H1 (cell line): ENCODE measurements around the gene EEF1AKMT3. TPM values are rescaled to one million over a fixed set of nuclear protein-coding genes. Genes with fewer than 3 reads are reported as not detected.
"Not testable (repeated sequence)": the region's sequence is repeated elsewhere in the genome, so short reads cannot be mapped to it uniquely, and the experiment has no call there.

Experiments used
- CTCF ChIA-PET: fragments of 300-600 bp; sonication (Branson Sonifier 250); formaldehyde crosslinking; loops from one replicate; lab custom pipeline; 2021; ENCODE audit not compliant: partially characterized antibody; lab: Charles Lee
- POLR2A ChIA-PET: fragments of 300-600 bp; sonication (Branson Sonifier 250); formaldehyde crosslinking; loops from one replicate; lab custom pipeline; 2021; ENCODE audit warnings: inconsistent platforms; ENCODE audit not compliant: partially characterized antibody; lab: Charles Lee
- DNase-seq, 2 experiments: peaks; one replicate each; pipeline versions ENCODE4 v3.0.0 to v3.0.0-alpha.2; 2010 to 2022; ENCODE audit warnings: low spot score in 2 of 2, low read depth in 1 of 2, mixed read lengths in 1 of 2
- FAIRE-seq: peaks from 2 replicates; lab custom pipeline; 2011; peaks lifted over from hg19 to GRCh38; lab: Jason Lieb, UNC
- H2AFZ ChIP-seq: 2 replicates; pipeline ENCODE4 v1.8.1; 2012; ENCODE audit warnings: low read length, inconsistent platforms
- H2AK5ac ChIP-seq: 2 replicates; pipeline ENCODE4 v1.6.1; 2013; ENCODE audit warnings: low read depth, low read length
- H2BK120ac ChIP-seq: replicated peaks from 2 replicates; pipeline ENCODE3; 2013; ENCODE audit warnings: low read depth, low read length, inconsistent platforms
- H2BK12ac ChIP-seq: 2 replicates; pipeline ENCODE4 v1.6.1; 2013; ENCODE audit warnings: low read depth, low read length
- H2BK15ac ChIP-seq: 2 replicates; pipeline ENCODE4 v1.6.1; 2013; ENCODE audit warnings: low read length
- H2BK20ac ChIP-seq: 2 replicates; pipeline ENCODE4 v1.6.1; 2013; ENCODE audit warnings: low read length
- H2BK5ac ChIP-seq: 2 replicates; pipeline ENCODE4 v1.6.1; 2013; ENCODE audit warnings: low read depth, low read length
- H3K14ac ChIP-seq: 2 replicates; pipeline ENCODE4 v1.6.1; 2013; ENCODE audit warnings: inconsistent platforms; ENCODE audit not compliant: insufficient read length
- H3K18ac ChIP-seq: 2 replicates; pipeline ENCODE4 v1.6.1; 2013; ENCODE audit warnings: low read length; ENCODE audit errors: extremely low read depth
- H3K23ac ChIP-seq: 2 replicates; pipeline ENCODE4 v1.6.1; 2013; ENCODE audit warnings: inconsistent platforms; ENCODE audit not compliant: insufficient read length
- H3K23me2 ChIP-seq: 2 replicates; pipeline ENCODE4 v1.6.1; 2013; ENCODE audit warnings: low read depth, low read length
- H3K27ac ChIP-seq: 2 replicates; pipeline ENCODE4 v1.6.1; 2011; ENCODE audit warnings: low read depth, low read length, inconsistent platforms
- H3K27me3 ChIP-seq, 4 experiments: replicated peaks in 1 of 4; 1 replicate in 1 of 4; 2 replicates in 3 of 4; pipeline versions ENCODE4 v1.6.1 to v1.8.1; 2011 to 2013; ENCODE audit warnings: low read length in 3 of 4, mild to moderate bottlenecking in 3 of 4, inconsistent platforms in 2 of 4, mixed read lengths in 2 of 4, moderate library complexity in 1 of 4; ENCODE audit not compliant: control insufficient read depth in 3 of 4, insufficient read depth in 3 of 4; ENCODE audit errors: extremely low read depth in 1 of 4
- H3K36me3 ChIP-seq, 4 experiments: 2 replicates each; pipeline versions ENCODE4 v1.6.1 to v1.8.1; 2011 to 2013; ENCODE audit warnings: mild to moderate bottlenecking in 4 of 4, low read length in 3 of 4, moderate library complexity in 2 of 4, control low read depth in 1 of 4, inconsistent platforms in 1 of 4; ENCODE audit not compliant: insufficient read depth in 4 of 4, control insufficient read depth in 2 of 4
- H3K4ac ChIP-seq: replicated peaks from 2 replicates; pipeline ENCODE3; 2013; ENCODE audit warnings: low read length, low read depth, mixed read lengths, inconsistent platforms; ENCODE audit not compliant: insufficient read length
- H3K4me1 ChIP-seq, 4 experiments: replicated peaks in 1 of 4; 1 replicate in 1 of 4; 2 replicates in 3 of 4; pipeline versions ENCODE4 v1.6.1 to v1.8.1; 2011 to 2013; ENCODE audit warnings: low read length in 3 of 4, inconsistent platforms in 2 of 4, mixed read lengths in 1 of 4; ENCODE audit not compliant: insufficient read depth in 4 of 4, control insufficient read depth in 3 of 4
- H3K4me2 ChIP-seq, 2 experiments: 2 replicates each; pipeline versions ENCODE4 v1.6.1 to v1.8.1; 2011 to 2013; ENCODE audit warnings: low read depth in 2 of 2, low read length in 2 of 2, control low read depth in 1 of 2, inconsistent platforms in 1 of 2, mild to moderate bottlenecking in 1 of 2; ENCODE audit not compliant: insufficient read depth in 1 of 2
- H3K4me3 ChIP-seq, 4 experiments: fragments of 200-600, 300-600 bp in 1 of 4; sonication (generic), shearing (Covaris generic), sonication (Bioruptor Twin) in 1 of 4; 2 replicates each; pipeline versions ENCODE4 v1.5.1 to v1.8.1; 2011 to 2016; ENCODE audit warnings: low read length in 4 of 4, low read depth in 3 of 4, control low read depth in 2 of 4, inconsistent platforms in 2 of 4, mild to moderate bottlenecking in 2 of 4, mixed read lengths in 1 of 4, moderate library complexity in 1 of 4; ENCODE audit not compliant: insufficient read depth in 2 of 4; ENCODE audit errors: extremely low read depth in 1 of 4
- H3K56ac ChIP-seq: replicated peaks from 2 replicates; pipeline ENCODE3; 2013; ENCODE audit warnings: low read depth, mild to moderate bottlenecking, mixed read lengths, low read length, inconsistent platforms; ENCODE audit not compliant: insufficient read length
- H3K79me1 ChIP-seq: 2 replicates; pipeline ENCODE4 v1.6.1; 2013; ENCODE audit warnings: low read depth, low read length, control low read depth
- H3K79me2 ChIP-seq, 2 experiments: 2 replicates each; pipeline versions ENCODE4 v1.6.1 to v1.8.1; 2012 to 2013; ENCODE audit warnings: low read length in 2 of 2, mild to moderate bottlenecking in 2 of 2, inconsistent platforms in 1 of 2; ENCODE audit not compliant: insufficient read depth in 2 of 2, control insufficient read depth in 1 of 2
- H3K9ac ChIP-seq, 4 experiments: replicated peaks in 1 of 4; 1 replicate in 1 of 4; 2 replicates in 3 of 4; pipeline versions ENCODE4 v1.6.1 to v1.8.1; 2011 to 2013; ENCODE audit warnings: low read depth in 3 of 4, low read length in 3 of 4, control low read depth in 2 of 4, mild to moderate bottlenecking in 2 of 4, moderate library complexity in 2 of 4, inconsistent platforms in 1 of 4; ENCODE audit errors: extremely low read depth in 1 of 4
- H3K9me3 ChIP-seq, 2 experiments: 2 replicates each; pipeline versions ENCODE4 v1.6.1 to v1.8.1; 2012 to 2013; ENCODE audit warnings: mild to moderate bottlenecking in 2 of 2, moderate library complexity in 2 of 2, control low read depth in 1 of 2, inconsistent platforms in 1 of 2, low read depth in 1 of 2, low read length in 1 of 2, mixed read lengths in 1 of 2; ENCODE audit not compliant: insufficient read depth in 2 of 2
- H4K20me1 ChIP-seq, 2 experiments: replicated peaks in 1 of 2; 2 replicates each; pipeline versions ENCODE3 to v1.8.1; 2011 to 2013; ENCODE audit warnings: inconsistent platforms in 2 of 2, low read length in 2 of 2, mild to moderate bottlenecking in 1 of 2; ENCODE audit not compliant: insufficient read depth in 2 of 2, control insufficient read depth in 1 of 2
- H4K5ac ChIP-seq: 2 replicates; pipeline ENCODE4 v1.6.1; 2013; ENCODE audit warnings: low read length, low read depth, mixed read lengths, inconsistent platforms; ENCODE audit not compliant: insufficient read length
- H4K8ac ChIP-seq: 2 replicates; pipeline ENCODE4 v1.8.0; 2013; ENCODE audit warnings: mild to moderate bottlenecking, moderate library complexity, low read length, inconsistent platforms; ENCODE audit not compliant: insufficient read depth; ENCODE audit errors: extremely low read depth
- H4K91ac ChIP-seq: replicated peaks from 2 replicates; pipeline ENCODE3; 2013; ENCODE audit warnings: low read length, mixed read lengths, inconsistent platforms; ENCODE audit not compliant: insufficient read length
- WGBS, 2 experiments: shearing (Covaris generic) in 1 of 2; methylation state at CpG; one replicate each; pipeline versions ENCODE4 v1.1.6 to v1.1.7; 2013 to 2015; ENCODE audit warnings: low lambda C conversion rate in 2 of 2, mixed read lengths in 2 of 2, inconsistent platforms in 1 of 2, low coverage in 1 of 2, missing lambda C conversion rate in 1 of 2; ENCODE audit not compliant: insufficient replicate concordance in 2 of 2, insufficient coverage in 1 of 2, insufficient read length in 1 of 2; ENCODE audit errors: extremely low coverage in 1 of 2, missing lambda C conversion rate in 1 of 2; 5-methylcytosine and 5-hydroxymethylcytosine counted together
- polyA plus RNA-seq, 7 experiments: library from polyadenylated mRNA; depleted of rRNA in 3 of 7; stranded (reverse) in 5 of 7; unstranded in 2 of 7; fragments of >200 nt in 5 of 7; fragments of 200-250 nt in 2 of 7; gene quantifications; 1 replicate in 5 of 7; 2 replicates in 1 of 7; 4 replicates in 1 of 7; pipeline versions ENCODE4 v1.2.1 to v1.2.3, GENCODE V29; 2011 to 2013; ENCODE audit warnings: missing spikeins in 2 of 7, mixed read lengths in 2 of 7
- total RNA-seq: library from RNA; stranded (reverse); fragmentation: NEBNext Ultra II Directional; extraction: Animal tissue kit (Norgen Biotek cat#: 25700); gene quantifications from 2 replicates; pipeline ENCODE4 v1.2.1, GENCODE V29; 2021

Gene EEF1AKMT3
- total and polyA plus RNA-seq, 2 of the 8 experiments (the other 6 are each of a cell fraction or from before 2014, with no cell fraction given) = 3.1 to 4.4 TPM

GRCh38 chr12:57821015-57821414 is 48.6 kb downstream of the EEF1AKMT3 start:
- H2BK120ac ChIP-seq, H3K4me3 ChIP-seq, H4K20me1 ChIP-seq, DNase-seq, H3K18ac ChIP-seq, H2BK5ac ChIP-seq, H3K56ac ChIP-seq, H2AK5ac ChIP-seq, H4K91ac ChIP-seq, H3K23ac ChIP-seq, H2BK12ac ChIP-seq, H3K14ac ChIP-seq, H3K4me2 ChIP-seq, H2AFZ ChIP-seq, FAIRE-seq, H3K27me3 ChIP-seq, H4K5ac ChIP-seq, H3K4ac ChIP-seq, H3K9ac ChIP-seq, H2BK15ac ChIP-seq, H3K23me2 ChIP-seq, H3K27ac ChIP-seq, H4K8ac ChIP-seq, H2BK20ac ChIP-seq, H3K79me1 ChIP-seq, H3K79me2 ChIP-seq, H3K4me1 ChIP-seq, H3K9me3 ChIP-seq: not testable (repeated sequence)
- ChIA-PET CTCF (interaction anchor here (0.9 to 10.4 kb wide), 3 partner anchors 12 to 84 kb away, joined by 3 to 105 read pairs (median 3); no protein-coding TSS in a partner anchor), POLR2A (interaction anchor here (1.0 to 9.6 kb wide), 3 partner anchors 8 to 22 kb away, joined by 3 to 71 read pairs (median 6); no protein-coding TSS in a partner anchor)
- 98% methylated on average over 5 of the region's 5 CpGs; no CpG with 5 or more reads in 1 of the 2 experiments for WGBS, 2 experiments
- H3K36me3 ChIP-seq = peaks cover 20 to 45% (median 32%) of the 10 kb centered on the region in 4 experiments
